COLO829 (cell line): ENCODE measurements around the gene PLAGL2.
"Not testable (repeated sequence)": the region's sequence is repeated elsewhere in the genome, so short reads cannot be mapped to it uniquely, and the experiment has no call there.

Experiments used
- DNase-seq: peaks from one replicate; pipeline ENCODE4 v3.0.0; 2012; ENCODE audit warnings: low spot score

PLAGL2 gene, protein sequence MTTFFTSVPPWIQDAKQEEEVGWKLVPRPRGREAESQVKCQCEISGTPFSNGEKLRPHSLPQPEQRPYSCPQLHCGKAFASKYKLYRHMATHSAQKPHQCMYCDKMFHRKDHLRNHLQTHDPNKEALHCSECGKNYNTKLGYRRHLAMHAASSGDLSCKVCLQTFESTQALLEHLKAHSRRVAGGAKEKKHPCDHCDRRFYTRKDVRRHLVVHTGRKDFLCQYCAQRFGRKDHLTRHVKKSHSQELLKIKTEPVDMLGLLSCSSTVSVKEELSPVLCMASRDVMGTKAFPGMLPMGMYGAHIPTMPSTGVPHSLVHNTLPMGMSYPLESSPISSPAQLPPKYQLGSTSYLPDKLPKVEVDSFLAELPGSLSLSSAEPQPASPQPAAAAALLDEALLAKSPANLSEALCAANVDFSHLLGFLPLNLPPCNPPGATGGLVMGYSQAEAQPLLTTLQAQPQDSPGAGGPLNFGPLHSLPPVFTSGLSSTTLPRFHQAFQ

DNA sequence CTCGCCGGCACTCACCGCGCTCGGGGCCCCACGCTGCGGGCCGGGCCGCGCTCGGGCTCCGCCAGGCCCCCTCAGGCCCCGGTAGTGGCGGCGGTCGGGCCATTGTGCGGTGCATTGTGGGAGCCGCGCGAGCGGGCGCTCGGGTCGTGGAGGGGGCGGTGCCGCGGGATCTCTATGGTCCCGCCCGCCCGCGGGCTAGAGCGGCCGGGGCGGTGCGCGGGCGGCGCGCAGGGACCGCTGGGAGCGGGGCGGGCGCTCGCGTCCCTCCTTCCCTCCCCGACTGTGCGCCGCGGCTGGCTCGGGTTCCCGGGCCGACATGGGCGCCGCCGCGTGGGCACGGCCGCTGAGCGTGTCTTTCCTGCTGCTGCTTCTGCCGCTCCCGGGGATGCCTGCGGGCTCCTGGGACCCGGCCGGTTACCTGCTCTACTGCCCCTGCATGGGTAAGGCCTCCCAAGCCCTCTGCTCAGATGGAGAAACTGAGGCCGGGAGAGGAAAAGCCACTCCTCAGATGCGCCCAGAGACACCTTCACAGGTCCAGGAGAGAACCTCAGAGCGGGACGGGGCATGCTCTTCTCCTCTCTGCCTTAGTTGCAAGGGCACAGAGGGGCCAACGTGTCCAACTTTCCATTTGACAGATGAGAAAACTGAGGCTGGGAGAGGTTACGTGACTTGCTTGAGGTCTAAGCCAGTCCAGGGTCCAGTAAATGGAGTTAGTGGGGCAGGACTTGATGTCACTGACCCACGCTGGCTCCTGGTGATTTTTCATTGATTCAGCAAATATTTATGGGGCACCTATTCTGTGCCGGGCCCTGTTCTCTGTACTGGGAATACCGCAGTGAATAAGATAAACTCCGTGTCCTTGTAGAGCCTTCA is at the start of gene PLAGL2, which contains the start of gene POFUT1:
Gene PLAGL2 (minus strand): TSS at position 118 of the 873 bp plus-strand sequence. CDS start 5,565 bp downstream, outside the sequence.
Gene POFUT1 (plus strand): TSS at position 255 of the 873 bp plus-strand sequence. CDS start 62 bp downstream, at position 317.
- peak; percentile 98 for DNase-seq

- DNase-seq, result no peak
Observed at GRCh38 chr20:32252189-32252588, 44.6 kb upstream of the PLAGL2 start.

GRCh38 chr20:32251470-32251869 is 43.9 kb upstream of the PLAGL2 start:
- no peak for DNase-seq

GRCh38 chr20:32249030-32249738 is 41.6 kb upstream of the PLAGL2 start:
- DNase-seq, result no peak

DNA sequence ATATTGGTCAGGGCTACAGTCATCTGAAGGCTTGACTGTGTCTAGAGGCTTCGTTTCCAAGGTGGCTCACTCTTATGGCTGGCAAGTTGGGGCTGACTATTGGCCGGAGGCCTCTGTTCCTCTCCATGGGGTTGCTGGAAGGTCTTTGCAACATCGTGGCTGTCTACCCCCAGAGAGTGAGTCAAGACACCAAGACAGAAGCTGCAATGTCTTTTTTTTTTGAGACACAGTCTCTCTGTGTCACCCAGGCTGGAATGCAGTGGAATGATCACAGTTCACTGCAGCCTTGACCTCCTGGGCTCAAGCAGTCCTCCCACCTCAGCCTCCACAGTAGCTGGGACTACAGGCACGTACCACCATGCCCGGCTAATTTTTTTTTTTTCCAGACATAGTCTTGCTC is 40.5 kb upstream of the PLAGL2 start:
- DNase-seq, result no peak

DNA sequence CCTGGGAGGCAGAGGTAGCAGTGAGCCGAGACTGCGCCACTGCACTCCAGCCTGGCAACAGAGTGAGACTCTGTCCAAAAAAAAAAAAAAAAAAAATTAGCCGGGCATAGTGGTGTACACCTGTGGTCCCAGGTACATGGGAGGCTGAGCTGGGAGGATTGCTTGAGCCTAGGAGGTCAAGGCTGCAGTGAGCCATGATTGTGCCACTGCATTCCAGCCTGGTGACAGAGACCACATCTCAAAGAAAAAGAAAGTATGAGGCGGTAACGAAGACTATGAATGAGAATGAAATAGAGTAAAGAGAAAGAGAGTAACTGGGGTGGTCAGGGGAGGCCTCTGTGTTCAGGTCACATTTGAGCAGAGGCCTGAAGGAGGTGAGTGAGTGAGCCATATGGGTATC is 38.7 kb upstream of the PLAGL2 start:
- DNase-seq, result not testable (repeated sequence)

DNA sequence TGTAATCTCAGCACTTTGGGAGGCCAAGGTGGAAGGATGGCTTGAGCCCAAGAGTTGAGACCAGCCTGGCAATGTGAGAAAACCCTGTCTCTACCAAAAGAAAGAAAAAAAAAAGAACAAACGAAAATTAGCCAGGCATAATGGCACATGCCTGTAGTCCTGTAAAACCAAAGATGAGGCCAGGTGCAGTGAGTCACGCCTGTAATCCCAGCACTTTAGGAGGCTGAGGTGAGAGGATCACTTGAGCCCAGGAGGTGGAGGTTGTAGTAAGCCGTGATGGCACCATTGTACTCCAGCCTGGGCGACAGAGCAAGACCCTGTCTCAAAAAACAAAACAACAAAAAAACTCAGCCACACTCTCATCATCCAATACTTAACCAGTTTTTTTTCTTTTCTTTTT is 37.4 kb upstream of the PLAGL2 start:
- no peak for DNase-seq

- DNase-seq, result no peak
Observed at GRCh38 chr20:32244150-32244823, 36.7 kb upstream of the PLAGL2 start.

DNA sequence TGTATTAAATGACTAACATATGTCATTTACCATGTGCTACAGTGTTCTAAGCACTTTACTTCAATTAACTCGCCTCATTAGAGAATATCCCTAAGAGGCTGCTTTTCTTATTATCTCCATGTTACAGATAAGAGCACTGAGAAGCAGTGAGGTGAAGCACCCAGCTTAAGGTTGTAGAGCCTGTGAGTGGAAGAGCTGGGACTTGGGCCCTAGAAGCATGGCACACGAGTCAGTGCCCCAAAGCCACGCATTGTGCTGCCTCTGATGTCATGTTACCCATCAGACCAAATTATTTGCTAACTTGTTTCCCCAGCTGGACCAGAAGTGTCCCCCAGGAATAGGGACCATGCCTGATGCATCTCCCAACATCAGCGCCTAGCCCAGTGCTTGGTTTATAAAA is 34.3 kb upstream of the PLAGL2 start:
- no peak for DNase-seq

DNA sequence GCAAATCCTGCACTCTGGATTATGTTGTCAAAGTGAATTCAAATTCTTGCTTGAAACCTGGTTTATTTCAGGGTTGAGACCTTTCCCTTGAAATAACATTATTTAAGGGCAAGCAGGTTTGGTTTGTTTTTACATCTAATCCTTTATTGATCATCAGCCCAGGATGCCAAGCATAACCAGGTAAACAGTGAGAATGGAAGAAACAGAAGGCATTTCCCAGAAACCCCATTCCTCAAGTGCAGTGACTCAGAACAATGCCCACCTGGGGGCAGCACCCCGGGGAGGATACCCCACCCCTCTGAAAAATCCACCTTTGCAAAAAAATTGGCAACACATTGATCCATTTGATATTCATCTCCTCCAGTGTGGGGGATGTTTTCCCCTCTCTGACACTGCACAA is 32.7 kb upstream of the PLAGL2 start:
- no peak for DNase-seq

DNA sequence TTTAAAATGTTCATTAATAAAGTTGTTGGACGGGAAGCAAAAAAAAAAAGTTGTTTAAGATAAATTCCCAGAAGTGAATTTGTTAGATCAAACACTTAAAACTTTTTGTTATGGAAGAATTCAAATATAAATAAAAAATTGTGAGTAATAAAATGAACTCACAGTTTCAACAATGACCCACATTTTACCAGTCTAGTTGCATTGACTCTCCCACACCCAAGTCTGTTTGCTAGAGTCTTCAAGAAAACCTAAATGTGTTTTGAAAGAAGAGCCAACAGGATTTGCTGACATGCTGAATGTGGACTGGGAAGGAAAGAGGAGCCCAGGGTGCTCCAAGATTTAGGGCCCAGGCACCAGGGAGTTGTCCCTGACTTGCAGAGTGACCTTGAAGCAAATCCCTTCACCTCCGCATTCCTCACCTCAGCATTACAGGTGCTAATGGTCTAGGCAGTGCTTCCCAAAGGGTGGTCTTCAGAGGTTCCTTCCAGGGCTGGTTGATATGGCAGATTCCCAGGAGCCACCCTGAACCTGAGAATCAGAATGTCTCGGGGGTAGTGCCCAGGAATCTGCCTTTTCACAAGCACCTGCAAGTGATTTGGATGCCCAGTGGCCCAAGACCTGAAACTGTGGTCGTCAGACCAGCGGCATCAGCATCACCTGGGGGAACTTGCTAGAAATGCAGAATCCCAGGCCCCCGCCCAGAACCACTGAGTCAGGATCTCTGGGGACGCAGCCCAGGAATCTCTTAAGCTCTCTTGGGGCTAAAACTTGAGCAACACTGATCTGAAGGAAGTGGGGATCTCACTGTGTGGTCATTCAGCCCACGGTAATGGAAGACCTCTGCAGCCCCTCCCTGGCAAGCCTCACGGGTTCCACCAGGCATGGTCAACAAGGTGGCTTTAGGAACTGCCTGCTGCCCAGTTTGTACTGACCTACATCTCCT is 31.2 kb upstream of the PLAGL2 start:
- DNase-seq, result no peak

DNA sequence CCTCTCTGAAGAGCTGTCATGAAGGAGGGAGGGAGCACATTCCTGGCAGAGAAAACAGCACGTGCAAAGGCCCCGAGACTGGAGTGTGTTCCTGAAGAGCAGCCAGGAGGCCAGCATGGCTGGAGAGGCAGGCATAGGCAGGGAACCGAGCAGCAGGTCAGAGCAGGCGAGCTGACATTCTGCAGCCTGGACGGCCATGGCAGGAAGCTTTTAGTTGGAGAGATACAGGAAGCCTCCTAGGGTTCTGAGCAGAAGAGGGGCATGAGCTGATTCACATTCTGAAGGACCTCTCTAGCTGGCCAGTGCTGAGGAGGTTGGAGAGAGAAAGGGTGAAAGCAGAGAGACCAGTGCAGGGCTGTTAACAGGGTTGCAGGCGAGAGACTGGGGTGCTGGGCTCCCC is 29.9 kb upstream of the PLAGL2 start:
- no peak for DNase-seq

- no peak for DNase-seq
Observed at GRCh38 chr20:32236819-32237218, 29.3 kb upstream of the PLAGL2 start.

- DNase-seq, result no peak
Observed at GRCh38 chr20:32236048-32236533, 28.5 kb upstream of the PLAGL2 start.

GRCh38 chr20:32235331-32236047 is 27.9 kb upstream of the PLAGL2 start:
- DNase-seq, result no peak

DNA sequence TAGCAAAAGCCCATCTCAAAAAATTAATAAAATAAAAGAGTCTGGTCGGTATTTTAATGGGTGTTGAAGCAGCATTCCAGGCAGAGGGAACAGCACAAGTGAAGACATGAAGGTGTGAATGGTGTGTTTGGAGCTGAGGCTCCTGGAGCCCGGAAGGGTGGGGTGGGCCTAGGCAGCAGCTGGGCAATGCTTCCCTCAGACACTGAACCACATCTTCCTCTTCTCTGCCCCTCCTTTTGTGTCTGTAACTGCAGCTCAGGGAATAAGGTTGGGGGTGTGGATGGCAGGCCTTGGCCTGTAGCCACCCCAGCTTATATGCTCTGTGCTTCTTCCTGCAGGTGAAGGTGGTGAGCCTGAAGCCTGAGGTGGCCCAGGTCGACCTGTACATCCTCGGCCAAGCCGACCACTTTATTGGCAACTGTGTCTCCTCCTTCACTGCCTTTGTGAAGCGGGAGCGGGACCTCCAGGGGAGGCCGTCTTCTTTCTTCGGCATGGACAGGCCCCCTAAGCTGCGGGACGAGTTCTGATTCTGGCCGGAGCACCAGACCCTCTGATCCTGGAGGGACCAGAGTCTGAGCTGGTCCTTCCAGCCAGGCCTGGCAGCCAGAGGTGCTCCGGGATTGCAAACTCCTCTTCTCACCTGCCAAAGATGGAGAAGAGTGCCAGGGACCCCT is 26.7 kb upstream of the PLAGL2 start:
- DNase-seq, result no peak

GRCh38 chr20:32233286-32233685 is 25.7 kb upstream of the PLAGL2 start:
- no peak for DNase-seq

DNA sequence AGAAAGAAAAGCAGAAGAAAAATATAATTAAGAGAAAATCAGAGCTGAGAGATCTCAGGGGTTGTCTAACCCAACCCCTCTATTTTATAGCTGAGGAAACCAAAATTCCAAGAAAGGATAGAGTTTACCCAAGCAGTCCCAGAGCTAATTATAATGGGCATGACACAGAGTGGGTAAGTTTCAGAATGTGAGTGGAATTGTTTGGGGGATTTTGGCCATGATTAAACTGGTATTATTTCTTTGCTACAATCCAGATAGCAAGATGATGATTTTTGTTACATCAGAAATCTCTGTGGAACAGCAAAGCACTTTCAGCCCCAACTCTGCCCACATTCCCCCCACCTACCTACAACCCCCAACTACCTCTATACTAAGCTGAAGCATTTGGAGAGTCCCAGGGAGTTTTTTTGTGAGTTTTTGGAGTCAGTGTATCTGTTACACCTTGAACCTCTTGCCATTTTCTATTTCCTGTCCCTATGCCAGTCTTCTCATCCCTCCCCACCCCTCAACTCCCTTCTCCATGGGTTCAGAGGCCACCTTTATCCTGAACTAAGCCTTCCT is 24.9 kb upstream of the PLAGL2 start:
- DNase-seq, result no peak

GRCh38 chr20:32231847-32232246 is 24.3 kb upstream of the PLAGL2 start:
- DNase-seq, result no peak
